Measurements from ENCODE around the gene IGF2R.

IGF2R gene

DNA sequence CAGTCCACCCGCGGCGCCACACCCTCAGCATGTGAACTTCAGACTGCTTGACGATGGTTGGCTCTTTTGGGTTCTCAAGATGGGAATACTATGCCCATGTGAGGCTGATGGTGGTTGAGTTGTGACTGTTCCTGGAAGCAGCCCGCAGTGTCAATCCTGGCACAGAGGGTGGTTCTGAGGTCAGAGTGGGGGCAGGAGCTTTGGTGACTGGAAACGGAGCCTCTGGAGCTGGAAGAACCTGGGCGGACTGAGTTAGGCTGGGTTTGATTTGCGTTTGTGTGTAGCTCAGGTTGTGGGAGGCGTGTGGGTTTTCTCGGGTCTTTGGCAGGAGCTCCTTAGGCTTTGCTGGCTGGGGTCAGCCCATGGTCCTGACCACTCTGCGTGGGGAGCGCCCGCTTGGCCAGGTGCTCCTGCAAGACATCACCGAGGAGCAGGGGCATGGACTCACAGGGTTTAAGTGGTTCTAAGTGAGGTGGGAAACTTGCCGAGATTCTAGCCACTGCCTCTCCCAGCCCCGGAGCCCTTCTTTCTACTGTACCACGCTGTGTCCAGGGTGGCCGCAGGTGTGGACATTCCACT is 115.4 kb downstream of the IGF2R start:
- TF ChIP-seq CTCF (IDR thresholded peaks at IDR 0.05; ENCODE audit: low read depth, low read length, missing control alignments) = no peak
- H3K4me3 ChIP-seq (ENCODE audit: low read depth, low read length) = no peak overlapping the region
- in situ Hi-C loops (cut with HindIII; ENCODE audit: low sequenced_read_pairs) = no loop called here
- DNase-seq (ENCODE audit: low read depth) = no peak

GRCh38 chr6:160085226-160085625 is 116.3 kb downstream of the IGF2R start:
- no peak for DNase-seq (ENCODE audit: low read depth)
- TF ChIP-seq CTCF (IDR thresholded peaks at IDR 0.05; ENCODE audit: low read depth, low read length, missing control alignments) = no peak
- no peak overlapping the region for H3K4me3 ChIP-seq (ENCODE audit: low read depth, low read length)
- in situ Hi-C loops (cut with HindIII; ENCODE audit: low sequenced_read_pairs) = no loop called here

- TF ChIP-seq CTCF (IDR thresholded peaks at IDR 0.05; ENCODE audit: low read depth, low read length, missing control alignments) = no peak
- H3K4me3 ChIP-seq (ENCODE audit: low read depth, low read length) = no peak overlapping the region
- in situ Hi-C loops (cut with HindIII; ENCODE audit: low sequenced_read_pairs) = no loop called here
- DNase-seq (ENCODE audit: low read depth) = no peak
Measured at GRCh38 chr6:160085713-160086505, 117.0 kb downstream of the IGF2R start.

DNA sequence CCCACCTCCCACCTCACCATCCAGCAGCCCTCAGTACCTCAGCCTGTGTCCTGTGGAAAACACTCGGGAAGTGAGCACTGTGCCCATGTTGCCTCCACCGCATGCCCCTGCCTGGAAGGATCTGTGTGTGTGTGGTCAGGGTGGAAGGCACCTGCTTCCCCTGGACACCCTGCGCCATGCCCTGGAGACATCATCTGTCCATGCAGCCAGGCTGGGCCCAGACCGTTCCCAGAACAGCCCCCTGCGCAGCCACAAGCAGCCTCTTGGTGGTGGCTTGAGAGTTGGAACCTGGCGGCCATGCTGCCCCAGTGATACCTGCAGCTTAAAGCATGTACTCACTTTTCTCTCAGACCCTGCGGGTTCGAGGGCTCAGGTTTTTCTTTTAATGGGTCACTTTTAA is 117.9 kb downstream of the IGF2R start:
- no peak for TF ChIP-seq CTCF (IDR thresholded peaks at IDR 0.05; ENCODE audit: low read depth, low read length, missing control alignments)
- H3K4me3 ChIP-seq (ENCODE audit: low read depth, low read length) = no peak overlapping the region
- in situ Hi-C loops (cut with HindIII; ENCODE audit: low sequenced_read_pairs) = no loop called here
- DNase-seq (ENCODE audit: low read depth) = no peak

DNA sequence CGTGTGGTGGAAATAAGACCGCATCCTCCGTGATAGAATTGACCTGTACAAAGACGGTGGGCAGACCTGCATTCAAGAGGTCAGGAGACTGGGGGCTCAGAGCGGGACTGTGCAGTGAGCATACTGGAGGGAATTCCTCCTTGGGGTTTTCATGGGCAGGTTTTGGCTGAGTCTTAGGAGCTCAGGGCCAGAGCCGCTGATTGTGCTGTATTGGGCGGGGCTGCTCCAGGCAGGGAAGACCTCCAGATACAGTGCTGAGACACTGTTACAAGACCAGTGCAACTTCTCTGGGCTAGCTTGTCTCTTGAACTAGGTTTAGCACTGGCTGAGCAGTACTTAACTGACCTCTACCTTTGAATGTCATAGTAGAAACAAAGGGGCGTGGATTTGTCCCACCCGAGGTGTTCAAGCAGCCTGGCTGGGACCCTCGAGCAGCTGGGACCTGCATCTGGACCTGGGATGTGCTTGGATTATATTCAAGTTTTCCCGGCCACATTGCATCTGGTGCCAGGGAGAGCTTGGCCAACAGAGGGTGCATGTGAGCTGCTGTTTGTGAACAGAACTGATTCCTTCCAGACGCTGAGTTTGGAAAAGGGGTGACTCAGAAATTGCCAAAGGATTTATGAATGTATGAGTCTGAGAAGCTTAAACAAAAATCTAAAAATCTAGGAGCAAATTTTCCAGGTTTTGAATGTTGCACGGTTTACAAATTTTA is 119.3 kb downstream of the IGF2R start:
- TF ChIP-seq CTCF (IDR thresholded peaks at IDR 0.05; ENCODE audit: low read depth, low read length, missing control alignments) = peak; percentile 95
- in situ Hi-C loops (cut with HindIII; ENCODE audit: low sequenced_read_pairs) = no loop called here
- DNase-seq (ENCODE audit: low read depth) = peak; percentile 68
- no peak overlapping the region for H3K4me3 ChIP-seq (ENCODE audit: low read depth, low read length)

DNA sequence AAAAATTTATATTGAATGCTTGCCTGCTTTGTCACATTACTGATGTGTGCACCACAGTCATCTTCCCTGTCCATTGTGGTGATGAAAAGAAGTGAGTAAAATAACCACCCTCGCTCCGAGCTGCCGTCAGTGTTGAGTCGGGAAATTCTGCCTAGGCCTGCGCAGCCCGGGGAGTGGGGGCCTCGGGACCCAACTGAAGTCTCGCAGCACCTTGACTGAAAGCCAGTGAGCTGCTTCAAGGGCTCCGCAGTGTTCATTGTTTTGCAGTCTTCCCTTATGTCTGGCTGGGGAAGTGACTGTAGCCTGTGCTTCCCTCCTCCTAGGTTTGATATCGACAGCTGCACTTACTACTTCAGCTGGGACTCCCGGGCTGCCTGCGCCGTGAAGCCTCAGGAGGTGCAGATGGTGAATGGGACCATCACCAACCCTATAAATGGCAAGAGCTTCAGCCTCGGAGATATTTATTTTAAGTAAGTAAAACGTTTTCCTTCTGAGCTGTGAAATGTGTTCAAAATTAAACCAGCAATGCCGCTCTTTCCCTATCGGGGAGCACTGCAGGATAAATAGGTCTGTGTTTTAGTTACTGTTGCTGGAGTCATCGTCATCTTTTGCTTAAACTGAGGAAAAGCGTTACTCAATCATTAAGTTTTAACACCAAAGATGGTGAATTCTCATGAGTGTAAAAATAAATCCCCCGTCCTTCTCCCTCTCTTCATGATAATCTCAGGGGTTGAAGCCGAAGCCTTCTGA is 120.1 kb downstream of the IGF2R start:
- H3K4me3 ChIP-seq (ENCODE audit: low read depth, low read length) = no peak overlapping the region
- no peak for TF ChIP-seq CTCF (IDR thresholded peaks at IDR 0.05; ENCODE audit: low read depth, low read length, missing control alignments)
- DNase-seq (ENCODE audit: low read depth) = no peak
- in situ Hi-C loops (cut with HindIII; ENCODE audit: low sequenced_read_pairs) = no loop called here

Data from astrocyte of the cerebellum (primary cell).